ENCODE measurements around the gene ECE1.
"Not testable (repeated sequence)": the region's sequence is repeated elsewhere in the genome, so short reads cannot be mapped to it uniquely, and the experiment has no call there.

The ECE1 gene

GRCh38 chr1:21290546-21290944, 282 bp upstream of the ECE1 start:
- no peak for DNase-seq

DNA sequence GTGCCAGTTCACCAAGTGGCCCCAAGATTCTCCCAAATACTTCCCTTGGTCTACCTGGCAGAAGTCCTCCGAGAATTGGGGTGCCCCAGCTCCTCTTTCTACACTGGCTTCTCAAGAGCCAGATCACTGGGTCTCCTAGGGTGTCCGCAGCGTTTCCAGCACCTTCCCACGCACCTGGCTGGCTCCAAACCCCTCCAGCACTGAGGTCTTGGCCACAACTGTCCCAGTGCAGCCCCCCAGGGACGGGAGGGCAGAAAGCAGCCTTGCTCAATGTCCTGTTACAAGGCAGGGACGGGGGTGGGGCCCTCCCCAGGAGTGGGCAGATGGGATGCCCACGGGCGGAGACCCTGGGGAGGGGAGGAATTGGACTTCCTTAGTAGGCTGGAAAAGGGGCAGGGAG, 1.1 kb downstream of the ECE1 start:
- DNase-seq, result no peak

DNA sequence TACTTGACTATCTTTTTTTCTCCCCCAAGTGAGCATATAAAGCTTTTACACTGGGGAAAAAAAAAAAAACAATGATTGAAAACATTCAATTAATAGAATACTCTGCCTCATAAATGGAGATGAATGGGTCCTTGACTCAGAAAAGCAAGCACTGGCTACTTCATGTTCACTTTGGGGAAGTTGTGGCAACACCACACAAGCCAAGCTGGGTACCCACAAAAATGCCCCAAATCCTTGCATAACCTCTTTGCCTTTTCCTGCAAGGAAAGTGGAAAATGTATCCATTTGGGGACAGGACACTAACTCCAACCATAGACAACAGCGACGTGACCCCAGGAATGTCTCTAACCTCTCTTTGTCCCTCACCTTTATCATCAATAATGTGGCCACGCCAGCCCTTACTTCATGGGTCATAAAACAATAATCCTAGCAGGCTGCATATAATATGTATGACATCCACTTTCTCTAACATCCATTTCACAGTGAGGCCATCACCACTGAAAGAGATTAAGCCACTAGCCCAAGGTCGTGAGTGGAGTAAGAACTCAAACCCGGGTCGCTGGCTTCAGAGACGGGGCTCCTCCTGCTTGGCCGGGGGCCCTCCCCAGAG, 2.3 kb downstream of the ECE1 start:
- DNase-seq, result no peak

GRCh38 chr1:21285386-21285785, 4.9 kb downstream of the ECE1 start:
- DNase-seq, result not testable (repeated sequence)

DNA sequence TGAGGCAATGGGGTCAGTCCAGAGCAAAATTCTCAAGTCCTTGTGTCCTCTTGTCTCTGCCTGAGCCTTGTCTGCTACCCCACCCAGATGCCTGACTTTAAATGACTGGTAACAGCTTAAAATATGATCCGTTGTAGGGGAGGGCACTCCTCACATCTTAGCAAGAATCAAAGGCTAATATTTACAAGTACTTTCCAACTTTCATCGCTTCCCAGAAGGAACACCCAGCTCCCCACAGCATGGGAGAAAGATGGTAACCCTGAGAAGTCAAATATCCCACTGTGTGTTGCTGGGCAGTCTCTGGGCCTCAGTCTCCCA, 5.2 kb downstream of the ECE1 start:
- DNase-seq, result no peak

DNA sequence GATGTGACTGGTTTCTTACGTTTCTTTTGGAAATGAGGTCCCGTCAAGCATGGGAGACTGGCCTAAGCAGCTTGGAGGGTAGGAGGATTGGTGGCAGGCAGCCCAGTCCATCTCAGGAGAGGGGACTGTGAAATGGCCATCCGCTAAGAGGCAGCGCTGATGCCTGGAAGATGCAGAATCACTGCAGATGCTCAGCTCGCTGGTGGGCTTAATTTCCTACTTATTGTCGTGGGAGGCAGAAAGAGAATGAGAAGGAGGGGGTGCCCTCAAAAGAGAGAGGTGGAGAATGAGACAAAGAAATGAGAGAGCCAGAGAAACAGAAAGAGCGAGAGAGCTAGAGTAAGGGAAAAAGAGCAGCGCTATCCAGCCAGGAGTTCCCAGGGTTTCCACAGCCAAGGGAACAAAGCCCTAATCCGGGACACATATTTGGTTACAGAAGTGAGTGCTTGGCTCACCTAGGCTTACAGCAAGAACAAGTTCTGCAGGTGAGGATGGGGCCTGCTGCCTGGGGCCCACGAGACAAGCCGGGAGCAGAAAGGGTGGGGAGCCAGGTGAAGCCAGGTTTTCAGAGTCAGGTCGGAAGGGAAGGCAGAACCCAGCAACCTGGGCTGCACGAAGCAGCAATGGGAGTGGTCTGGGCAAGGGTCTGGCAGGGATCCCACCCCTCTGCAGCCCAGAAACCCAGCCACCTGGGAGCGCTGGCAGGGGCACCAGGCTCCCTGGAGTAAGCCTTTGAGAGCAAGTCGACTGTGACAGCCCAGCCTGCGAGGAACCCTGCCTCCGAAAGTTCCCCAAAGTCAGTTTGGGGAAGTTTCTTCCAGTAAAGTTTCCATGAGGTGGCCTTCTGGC, 5.8 kb downstream of the ECE1 start:
- no peak for DNase-seq

GRCh38 chr1:21283524-21283923, 6.7 kb downstream of the ECE1 start:
- no peak for DNase-seq

DNA sequence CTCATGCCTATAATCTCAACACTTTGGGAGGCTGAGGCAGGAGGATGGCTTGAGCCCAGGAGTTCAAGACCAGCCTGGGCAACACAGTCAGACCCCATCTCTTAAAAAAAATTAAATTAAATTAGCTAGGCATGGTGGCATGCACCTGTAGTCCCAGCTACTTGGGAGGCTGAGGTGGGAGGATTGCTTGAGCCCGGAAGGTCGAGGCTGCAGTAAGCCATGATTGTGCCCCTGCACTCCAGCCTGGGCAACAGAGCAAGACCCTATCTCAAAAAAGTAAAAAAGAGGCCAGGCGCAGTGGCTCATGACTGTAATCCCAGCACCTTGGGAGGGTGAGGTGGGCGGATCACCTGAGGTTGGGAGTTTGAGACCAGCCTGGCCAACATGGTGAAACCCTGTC, 8.2 kb downstream of the ECE1 start:
- not testable (repeated sequence) for DNase-seq

DNA sequence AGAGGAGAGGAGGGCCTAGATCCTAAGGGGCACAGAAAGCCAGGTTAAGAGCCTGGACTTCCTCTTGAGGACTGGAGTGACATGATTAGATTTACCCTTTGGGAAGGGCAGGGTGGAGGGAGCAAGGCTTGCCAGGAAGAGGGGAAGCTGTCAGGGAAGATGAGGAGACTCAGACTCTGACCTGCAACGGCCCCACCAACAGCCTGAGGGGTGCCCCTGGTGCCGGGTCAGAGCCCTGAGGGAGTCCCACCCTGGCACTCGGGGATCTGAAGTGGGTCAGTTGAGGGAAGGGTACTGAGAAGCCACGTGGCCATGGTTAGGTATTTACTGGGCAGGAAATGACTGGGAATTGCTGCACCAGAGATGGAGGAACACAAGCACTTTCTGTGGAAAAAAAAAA, 9.8 kb downstream of the ECE1 start:
- no peak for DNase-seq

DNA sequence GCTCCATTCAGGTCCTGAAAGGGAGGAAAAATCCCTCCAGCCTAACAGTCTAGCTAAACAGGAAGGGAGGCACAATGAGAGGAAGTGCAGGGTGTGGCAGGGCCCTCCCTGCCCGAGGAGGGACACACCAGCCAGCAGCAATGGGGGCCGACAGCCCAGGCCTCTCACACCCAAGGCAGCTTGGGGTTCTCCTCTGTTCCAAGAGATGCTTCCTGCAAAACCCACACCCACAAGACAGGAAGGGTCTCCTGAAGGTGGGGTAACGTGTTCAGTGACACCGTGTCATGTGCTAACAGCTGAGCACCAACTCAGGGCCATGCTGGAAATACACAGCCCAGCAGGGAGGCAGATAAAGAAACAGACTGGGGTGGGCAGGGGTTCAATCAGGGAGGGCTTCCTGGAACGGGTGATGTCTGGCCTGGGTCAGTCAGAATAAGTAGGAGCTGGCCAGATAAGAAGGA, 10.2 kb downstream of the ECE1 start:
- DNase-seq, result no peak

DNA sequence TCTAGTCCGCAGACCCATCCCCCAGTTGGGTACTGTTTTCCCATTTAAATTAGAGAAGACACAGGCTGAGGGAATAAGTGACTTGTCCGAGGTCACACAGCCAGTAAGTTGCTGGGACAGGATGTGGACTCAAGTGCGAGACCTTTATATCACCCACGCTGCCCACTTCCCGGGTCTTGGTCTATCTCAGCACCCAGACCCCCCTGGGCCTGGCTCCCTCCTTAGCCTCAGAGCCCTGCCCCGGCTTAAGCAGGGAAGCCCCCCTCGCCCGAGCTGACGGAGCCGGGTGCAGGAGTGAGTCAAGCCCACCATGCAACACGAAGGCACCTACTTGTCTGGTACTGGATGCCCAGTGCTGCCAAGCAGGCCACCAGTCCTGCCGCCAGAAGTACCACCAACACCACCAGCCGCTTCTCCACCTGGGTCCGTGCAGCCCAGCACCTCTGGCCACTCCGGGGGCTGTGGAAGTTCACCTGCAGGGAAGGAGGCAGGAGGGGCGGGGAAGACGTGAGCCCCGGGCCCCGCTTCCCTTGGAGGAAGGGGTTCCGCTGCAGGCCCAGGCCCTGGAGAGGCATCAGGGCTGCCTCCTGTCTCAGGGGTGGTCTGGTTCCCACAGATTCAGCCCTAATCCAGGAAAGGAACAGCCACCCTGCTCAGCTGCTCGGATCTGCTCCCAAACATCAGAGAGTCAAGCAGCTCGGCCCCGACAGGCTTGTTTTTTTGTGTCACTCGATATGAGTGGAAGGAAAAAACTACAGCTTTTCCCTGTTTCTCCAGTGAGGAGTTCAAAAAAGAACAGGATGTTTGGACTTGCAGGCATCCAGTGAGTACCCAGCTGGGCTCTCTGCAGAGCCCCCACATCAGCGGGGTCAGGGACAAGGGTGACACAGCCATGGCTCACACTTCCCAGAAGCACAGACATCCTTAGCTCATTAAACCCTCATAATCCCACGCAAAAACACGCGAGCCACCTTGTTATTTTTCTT, 11.1 kb downstream of the ECE1 start:
- DNase-seq, result no peak

DNA sequence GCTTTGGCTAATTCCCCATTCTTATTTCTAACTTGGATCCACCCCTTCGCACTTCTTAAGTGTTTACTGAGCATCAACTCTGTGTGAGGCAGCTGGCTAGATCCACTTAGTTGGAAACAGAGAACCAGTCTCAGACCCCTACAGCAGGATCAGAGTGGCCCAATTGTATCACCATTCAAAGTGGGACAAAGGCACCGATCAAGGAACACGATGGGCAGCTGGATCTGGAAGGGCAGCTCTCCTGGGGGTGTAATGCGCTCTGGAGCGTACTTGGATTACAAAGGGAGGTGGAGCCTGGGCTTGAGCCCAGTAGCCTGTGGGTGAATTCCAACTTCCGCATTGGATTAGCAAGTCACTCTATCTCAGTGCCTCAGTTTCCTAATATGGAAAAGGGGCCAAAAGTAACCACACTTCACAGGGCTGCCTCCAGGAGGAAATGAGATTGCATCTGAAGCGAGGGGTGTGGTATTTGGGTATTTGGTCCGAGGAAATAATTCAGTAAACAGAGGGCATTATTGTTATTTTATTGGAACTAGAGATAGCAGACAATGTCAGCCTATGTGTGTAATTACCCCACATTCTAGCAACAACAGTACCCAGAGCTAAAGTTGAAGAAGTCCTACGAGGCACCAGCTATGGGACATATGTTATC, 11.9 kb downstream of the ECE1 start:
- no peak for DNase-seq

DNA sequence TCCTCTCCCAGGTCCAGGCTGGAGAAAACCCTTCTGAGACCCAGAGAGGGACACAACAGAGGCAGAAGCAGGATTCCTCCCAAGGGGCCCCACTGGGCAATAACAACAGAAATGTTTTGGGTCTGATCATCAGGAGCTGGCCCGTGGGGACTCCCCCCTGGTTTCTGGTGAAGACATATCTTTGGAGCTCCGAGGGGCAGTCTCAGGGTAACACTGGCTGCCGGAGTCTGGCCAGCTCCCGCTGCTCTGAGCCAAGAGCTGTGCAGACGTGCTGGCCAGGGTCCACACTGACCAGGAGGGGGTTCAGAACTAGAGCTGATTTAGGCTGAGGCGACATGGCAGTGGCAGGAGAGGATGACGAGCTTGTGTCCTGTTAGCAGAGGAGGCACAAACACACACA, 13.1 kb downstream of the ECE1 start:
- DNase-seq, result peak; percentile 58

DNA sequence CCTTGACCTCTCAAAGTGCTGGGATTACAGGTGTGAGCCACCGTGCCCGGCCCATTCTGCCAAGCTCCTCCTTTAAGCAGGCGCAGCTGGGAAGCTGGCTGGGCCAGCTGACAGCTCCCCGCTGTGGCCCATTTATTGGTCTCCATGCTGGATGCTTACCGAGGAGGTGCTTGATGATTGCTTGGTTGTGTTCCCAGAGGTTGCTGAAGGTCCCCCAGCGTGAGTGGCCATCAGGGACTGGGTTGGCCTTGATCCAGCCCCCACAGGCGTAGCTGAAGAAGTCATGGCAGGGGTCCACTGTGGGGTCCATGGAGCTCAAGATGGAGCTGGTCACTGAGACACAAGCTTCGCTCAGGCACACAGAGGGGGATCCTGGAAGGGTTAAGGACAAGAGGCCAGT, 17.7 kb downstream of the ECE1 start:
- no peak for DNase-seq

- no peak for DNase-seq
These were observed 18.7 kb downstream of the ECE1 start for GRCh38 chr1:21271550-21271949.

GRCh38 chr1:21270086-21270689, 20.1 kb downstream of the ECE1 start:
- no peak for DNase-seq

- no peak for DNase-seq
These were observed 20.7 kb downstream of the ECE1 start for GRCh38 chr1:21269461-21270085.

GRCh38 chr1:21268281-21269239, 21.7 kb downstream of the ECE1 start:
- DNase-seq, result no peak

GRCh38 chr1:21267191-21268077, 22.8 kb downstream of the ECE1 start:
- DNase-seq, result no peak
